Gastrocnemius medialis (tissue), 4 donors: ENCODE data around the gene CDK14. TPM values are rescaled to one million over a fixed set of nuclear protein-coding genes. Genes with fewer than 3 reads are reported as not detected.

Experiments
- ATAC-seq, 2 donors: fragments of 150-250 bp; one replicate each; pipeline ENCODE4 v1.9.1; 2016
- DNase-seq, 2 donors: peaks; one replicate each; pipeline ENCODE4 v3.0.0-alpha.2; 2019
- H3K27ac ChIP-seq, 4 donors: fragments of 200-600 bp; sonication (generic); 1 replicate in 1 of 4; 2 replicates in 3 of 4; pipeline ENCODE4 v1.5.1; 2016 to 2018; ENCODE audit warnings: mild to moderate bottlenecking in 2 of 4, moderate library complexity in 1 of 4
- H3K27me3 ChIP-seq, 3 donors: fragments of 200-600 bp; sonication (generic) in 2 of 3; 1 replicate in 1 of 3; 2 replicates in 2 of 3; pipeline versions ENCODE4 v1.5.1 to v1.6.0; 2016 to 2019; ENCODE audit warnings: mild to moderate bottlenecking in 1 of 3, moderate library complexity in 1 of 3
- H3K36me3 ChIP-seq, 2 donors: fragments of 200-600 bp; sonication (generic) in 1 of 2; one replicate each; pipeline ENCODE4 v1.5.1; 2017 to 2018
- H3K4me1 ChIP-seq, 2 donors: fragments of 200-600 bp; sonication (generic) in 1 of 2; one replicate each; pipeline ENCODE4 v1.5.1; 2016 to 2017; ENCODE audit warnings: mild to moderate bottlenecking in 2 of 2
- H3K4me3 ChIP-seq, 4 donors: fragments of 200-600 bp; sonication (generic) in 3 of 4; 1 replicate in 1 of 4; 2 replicates in 3 of 4; pipeline ENCODE4 v1.5.1; 2016 to 2019; ENCODE audit warnings: mild to moderate bottlenecking in 2 of 4
- H3K9me3 ChIP-seq, 3 donors: fragments of 200-600 bp; sonication (generic) in 2 of 3; 1 replicate in 1 of 3; 2 replicates in 2 of 3; pipeline ENCODE4 v1.5.1; 2016 to 2019
- POLR2A ChIP-seq, 2 donors: fragments of 450-650 bp; IDR thresholded peaks; one replicate each; pipeline ENCODE4 v1.6.1; 2017; ENCODE audit warnings: antibody characterized with exemption in 2 of 2, mild to moderate bottlenecking in 2 of 2, moderate library complexity in 2 of 2
- in situ Hi-C, 4 donors: fragments of 200-750 bp; cut with MboI; loops; one replicate each; pipeline versions ENCODE4 v1.15.0 to v1.8.0; 2017; ENCODE audit warnings: low sequenced_read_pairs in 4 of 4
- intact Hi-C: fragments of 100-400 bp; cut with DNase I; formaldehyde crosslinking; loops from one replicate; pipeline ENCODE4 v1.15.1; 2023; ENCODE audit warnings: low total_unique reads
- total RNA-seq, 4 donors: library from RNA; depleted of rRNA; stranded (reverse); fragments of >200 nt; gene quantifications; one replicate each; pipeline versions ENCODE4 v1.1.0 to v1.2.3, GENCODE V29; 2016
- TF ChIP-seq, protein P1 (sequence below), 5 experiments: fragments of 450-650 bp in 3 of 5; fragments of 200-600 bp in 2 of 5; sonication (generic) in 2 of 5; IDR thresholded peaks in 4 of 5; conservative IDR thresholded peaks in 1 of 5; 1 replicate in 4 of 5; 2 replicates in 1 of 5; pipeline ENCODE4 v1.5.1; 2016 to 2019; ENCODE audit warnings: antibody characterized with exemption in 5 of 5, mild to moderate bottlenecking in 3 of 5, moderate library complexity in 3 of 5

The CDK14 gene
- total RNA-seq, 4 donors from 2014 or later = 3.9 to 8.6 (median 7.3) TPM

DNA sequence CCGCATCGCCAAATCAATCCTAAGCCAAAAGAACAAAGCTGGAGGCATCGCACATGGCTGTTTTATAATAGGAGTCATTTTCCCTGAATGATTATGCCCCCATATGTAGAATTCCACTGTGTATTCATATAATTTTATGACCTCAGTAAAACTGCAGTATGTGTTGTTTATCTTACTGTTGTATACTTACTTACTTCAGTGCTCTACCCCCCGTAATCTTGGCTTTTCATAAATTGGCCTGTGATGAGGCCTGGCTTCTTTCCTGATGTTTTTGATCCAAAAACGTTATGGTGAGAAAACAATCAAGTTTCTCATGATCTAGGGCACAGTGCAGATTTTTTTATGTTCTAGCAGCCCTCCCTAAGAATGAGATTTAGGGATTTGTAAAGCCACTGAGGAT is 361.8 kb downstream of the CDK14 start:
- in situ Hi-C loops = no loop called here
- no peak overlapping the region for H3K4me3 ChIP-seq
- no peaks in the 10 kb centered on the region for H3K9me3 ChIP-seq
- DNase-seq (no peak), ATAC-seq (no peak)
- TF ChIP-seq, protein P1, sequence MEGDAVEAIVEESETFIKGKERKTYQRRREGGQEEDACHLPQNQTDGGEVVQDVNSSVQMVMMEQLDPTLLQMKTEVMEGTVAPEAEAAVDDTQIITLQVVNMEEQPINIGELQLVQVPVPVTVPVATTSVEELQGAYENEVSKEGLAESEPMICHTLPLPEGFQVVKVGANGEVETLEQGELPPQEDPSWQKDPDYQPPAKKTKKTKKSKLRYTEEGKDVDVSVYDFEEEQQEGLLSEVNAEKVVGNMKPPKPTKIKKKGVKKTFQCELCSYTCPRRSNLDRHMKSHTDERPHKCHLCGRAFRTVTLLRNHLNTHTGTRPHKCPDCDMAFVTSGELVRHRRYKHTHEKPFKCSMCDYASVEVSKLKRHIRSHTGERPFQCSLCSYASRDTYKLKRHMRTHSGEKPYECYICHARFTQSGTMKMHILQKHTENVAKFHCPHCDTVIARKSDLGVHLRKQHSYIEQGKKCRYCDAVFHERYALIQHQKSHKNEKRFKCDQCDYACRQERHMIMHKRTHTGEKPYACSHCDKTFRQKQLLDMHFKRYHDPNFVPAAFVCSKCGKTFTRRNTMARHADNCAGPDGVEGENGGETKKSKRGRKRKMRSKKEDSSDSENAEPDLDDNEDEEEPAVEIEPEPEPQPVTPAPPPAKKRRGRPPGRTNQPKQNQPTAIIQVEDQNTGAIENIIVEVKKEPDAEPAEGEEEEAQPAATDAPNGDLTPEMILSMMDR (IDR thresholded peaks at IDR 0.05 in 4 of 5, conservative IDR thresholded peaks at IDR 0.05 in 1 of 5) = no peak
- no peak for TF ChIP-seq POLR2A (IDR thresholded peaks at IDR 0.05)
- intact Hi-C loops = no loop called here
- no peaks in the 10 kb centered on the region for H3K27me3 ChIP-seq
- H3K27ac ChIP-seq = no peak overlapping the region
- peaks cover 9 to 10% of the 10 kb centered on the region in 2 donors for H3K4me1 ChIP-seq
- no peaks in the 10 kb centered on the region for H3K36me3 ChIP-seq

DNA sequence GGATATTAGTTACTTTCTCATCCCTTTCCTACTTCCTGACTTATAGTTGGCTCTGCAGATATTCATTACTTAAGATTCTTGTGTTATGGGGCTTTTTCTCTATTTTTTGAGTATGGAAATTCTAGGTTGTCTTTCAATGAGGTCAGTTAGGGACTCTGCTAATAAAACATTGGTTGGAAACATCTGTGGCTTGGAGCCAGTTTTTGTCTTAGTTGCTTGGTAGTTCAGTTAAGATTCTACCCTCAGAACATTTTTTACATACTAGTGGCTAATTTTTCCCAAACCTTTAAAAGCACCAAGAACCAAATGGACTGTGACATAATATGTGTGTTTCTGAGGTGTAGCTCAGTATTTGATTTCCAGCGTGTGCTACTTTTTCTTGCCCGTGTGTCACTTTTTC is 362.5 kb downstream of the CDK14 start:
- intact Hi-C loops = no loop called here
- Histone ChIP-seq H3K27me3 (no peaks in the 10 kb centered on the region), H3K4me3 (no peak overlapping the region), H3K9me3 (no peaks in the 10 kb centered on the region), H3K27ac (no peak overlapping the region), H3K36me3 (no peaks in the 10 kb centered on the region), H3K4me1 (peaks cover 9 to 10% of the 10 kb centered on the region in 2 donors)
- TF ChIP-seq, protein P1 (IDR thresholded peaks at IDR 0.05 in 4 of 5, conservative IDR thresholded peaks at IDR 0.05 in 1 of 5) = no peak
- no peak for TF ChIP-seq POLR2A (IDR thresholded peaks at IDR 0.05)
- ATAC-seq (no peak), DNase-seq (no peak)
- in situ Hi-C loops = no loop called here

DNA sequence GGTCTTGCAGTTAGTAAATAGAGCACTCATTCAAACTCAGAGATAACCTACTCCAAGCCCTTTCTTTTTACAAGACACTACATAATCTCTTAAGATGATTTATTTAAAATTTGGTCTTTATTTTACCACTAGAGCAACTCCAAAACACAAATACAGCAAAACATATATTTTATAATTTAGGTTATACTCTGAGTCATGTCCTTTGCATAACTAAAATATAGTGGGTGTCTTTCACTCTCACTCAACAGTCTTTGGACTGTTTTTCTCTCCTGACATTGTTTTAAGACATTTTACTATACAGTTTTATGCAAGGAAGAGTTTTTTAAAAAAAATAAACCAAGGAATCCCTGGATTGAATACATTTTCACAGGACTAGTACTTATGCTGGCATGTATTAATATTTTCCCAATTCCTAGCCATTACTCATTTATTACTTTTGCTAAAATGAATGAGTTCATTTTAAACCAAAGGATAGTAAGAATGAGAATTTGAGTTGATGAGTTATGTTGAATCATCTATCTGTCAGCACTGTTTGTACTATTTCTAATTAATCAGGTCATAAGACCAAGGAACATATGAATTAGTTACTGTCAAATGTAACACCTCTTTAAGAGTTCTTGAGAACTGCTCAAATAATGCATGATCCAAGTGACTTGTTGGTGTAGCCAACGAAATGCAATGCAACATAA is 365.1 kb downstream of the CDK14 start:
- DNase-seq = no peak
- no peak for TF ChIP-seq POLR2A (IDR thresholded peaks at IDR 0.05)
- TF ChIP-seq, protein P1 (IDR thresholded peaks at IDR 0.05 in 4 of 5, conservative IDR thresholded peaks at IDR 0.05 in 1 of 5) = no peak
- no peaks in the 10 kb centered on the region for H3K27me3 ChIP-seq
- no peaks in the 10 kb centered on the region for H3K36me3 ChIP-seq
- intact Hi-C loops = no loop called here
- no peak overlapping the region for H3K27ac ChIP-seq
- ATAC-seq = no peak
- H3K4me3 ChIP-seq = no peak overlapping the region
- peaks cover 9 to 10% of the 10 kb centered on the region in 2 donors for H3K4me1 ChIP-seq
- no peaks in the 10 kb centered on the region for H3K9me3 ChIP-seq
- in situ Hi-C loops = no loop called here

DNA sequence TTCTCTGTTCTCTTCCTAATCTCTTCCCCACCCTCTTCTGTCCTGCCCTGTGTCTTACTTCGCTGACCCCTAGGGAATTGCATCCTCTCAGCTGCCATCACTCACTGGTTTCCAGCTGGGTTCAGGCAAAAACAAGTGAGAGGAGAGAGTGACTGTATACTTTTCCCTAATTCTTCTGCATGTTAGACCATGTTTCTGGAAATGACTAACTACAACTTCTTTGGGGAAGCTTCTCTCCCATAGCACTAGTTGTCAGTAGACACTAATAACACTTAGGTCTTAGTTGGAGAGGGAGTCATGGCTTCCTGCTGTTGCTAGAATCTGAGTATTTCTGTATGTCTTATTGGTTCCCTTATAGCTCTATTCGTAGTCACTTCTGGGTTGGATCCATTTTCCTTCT is 369.1 kb downstream of the CDK14 start:
- Histone ChIP-seq H3K27ac (no peak overlapping the region), H3K4me3 (no peak overlapping the region), H3K9me3 (no peaks in the 10 kb centered on the region), H3K36me3 (no peaks in the 10 kb centered on the region), H3K4me1 (no peaks in the 10 kb centered on the region), H3K27me3 (no peaks in the 10 kb centered on the region)
- in situ Hi-C loops (no loop called here), intact Hi-C loops (no loop called here)
- ATAC-seq (no peak), DNase-seq (no peak)
- TF ChIP-seq, protein P1 (IDR thresholded peaks at IDR 0.05 in 4 of 5, conservative IDR thresholded peaks at IDR 0.05 in 1 of 5) = no peak
- TF ChIP-seq POLR2A (IDR thresholded peaks at IDR 0.05) = no peak

DNA sequence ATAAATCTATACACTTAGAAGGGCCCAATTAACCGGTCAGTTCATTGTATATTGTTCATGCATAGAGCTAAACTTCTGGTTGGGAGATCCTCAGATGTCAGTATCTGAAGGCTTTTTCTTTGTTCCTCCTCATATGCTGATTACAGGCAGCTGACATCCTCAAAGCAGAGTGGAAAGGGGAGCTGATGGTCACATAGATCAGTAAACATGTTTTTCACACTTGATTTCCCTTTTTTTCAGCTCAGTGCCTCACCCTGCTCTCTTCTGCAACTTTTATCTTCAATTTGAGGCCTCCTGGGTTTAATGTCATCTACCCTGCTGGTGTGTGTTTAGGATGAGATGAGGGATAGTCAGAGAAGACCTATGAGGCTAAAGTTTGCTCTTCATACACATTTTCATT is 370.2 kb downstream of the CDK14 start:
- Histone ChIP-seq H3K27me3 (no peaks in the 10 kb centered on the region), H3K36me3 (no peaks in the 10 kb centered on the region), H3K9me3 (no peaks in the 10 kb centered on the region), H3K27ac (no peak overlapping the region), H3K4me3 (no peak overlapping the region), H3K4me1 (no peaks in the 10 kb centered on the region)
- DNase-seq = no peak
- in situ Hi-C loops (no loop called here), intact Hi-C loops (no loop called here)
- no peak for TF ChIP-seq POLR2A (IDR thresholded peaks at IDR 0.05)
- TF ChIP-seq, protein P1 (IDR thresholded peaks at IDR 0.05 in 4 of 5, conservative IDR thresholded peaks at IDR 0.05 in 1 of 5) = no peak
- no peak for ATAC-seq
